B cell (primary cell): ENCODE data around the gene FCRL6. TPM values are rescaled to one million over a fixed set of nuclear protein-coding genes. Genes with fewer than 3 reads are reported as not detected.

Source experiments
- ATAC-seq: fragments of 200-7000 bp; cut with Tn5 transposase; one replicate; pipeline ENCODE4 v1.10.0; 2021; ENCODE audit warnings: low read depth, mild to moderate bottlenecking, moderate number of reproducible peaks, moderate library complexity
- CTCF ChIA-PET: fragments of 350-600 bp; sonication (Branson Sonifier 250); formaldehyde crosslinking; loops from one replicate; lab custom pipeline; 2021; ENCODE audit warnings: antibody characterized with exemption, inconsistent platforms; lab: Charles Lee
- POLR2A ChIA-PET: fragments of 350-600 bp; sonication (Branson Sonifier 250); formaldehyde crosslinking; loops from one replicate; lab custom pipeline; 2021; ENCODE audit warnings: antibody characterized with exemption; lab: Charles Lee
- DNase-seq: peaks from one replicate; pipeline ENCODE4 v3.0.0; 2013
- H2AFZ ChIP-seq: 2 replicates; pipeline ENCODE4 v1.6.1; 2012; ENCODE audit warnings: mild to moderate bottlenecking, low read depth, low read length; ENCODE audit not compliant: insufficient read depth, poor library complexity, severe bottlenecking
- H3K27ac ChIP-seq, 2 donors: 1 replicate in 1 of 2; 2 replicates in 1 of 2; pipeline ENCODE4 v1.5.1; 2012 to 2013; ENCODE audit warnings: low read length in 2 of 2, mild to moderate bottlenecking in 2 of 2, moderate library complexity in 1 of 2
- H3K27me3 ChIP-seq, 4 experiments: fragments of 200-600 bp in 1 of 4; sonication (generic) in 1 of 4; replicated peaks in 1 of 4; 1 replicate in 2 of 4; 2 replicates in 2 of 4; pipeline versions ENCODE4 v1.6.1 to v1.7.0; 2013 to 2016; ENCODE audit warnings: low read length in 3 of 4, mild to moderate bottlenecking in 2 of 4, mixed read lengths in 1 of 4, moderate library complexity in 1 of 4; ENCODE audit not compliant: insufficient read depth in 4 of 4, control insufficient read depth in 3 of 4; ENCODE audit errors: control extremely low read depth in 1 of 4
- H3K36me3 ChIP-seq, 2 experiments: replicated peaks in 1 of 2; 1 replicate in 1 of 2; 2 replicates in 1 of 2; pipeline versions ENCODE4 v1.6.1 to v1.7.1; 2013; ENCODE audit warnings: low read length in 1 of 2; ENCODE audit not compliant: insufficient read depth in 2 of 2, control insufficient read depth in 1 of 2; ENCODE audit errors: control extremely low read depth in 1 of 2, extremely low read depth in 1 of 2
- H3K4me1 ChIP-seq, 2 donors: fragments of 200-600 bp in 1 of 2; sonication (generic) in 1 of 2; 1 replicate in 1 of 2; 2 replicates in 1 of 2; pipeline versions ENCODE4 v1.5.1 to v1.6.1; 2013 to 2017; ENCODE audit warnings: low read length in 2 of 2; ENCODE audit not compliant: control insufficient read depth in 2 of 2, insufficient read depth in 2 of 2
- H3K4me2 ChIP-seq: replicated peaks from 2 replicates; pipeline ENCODE3; 2012; ENCODE audit warnings: mild to moderate bottlenecking, low read depth, low read length; ENCODE audit not compliant: poor library complexity, severe bottlenecking
- H3K4me3 ChIP-seq, 5 experiments: fragments of 200-600 bp in 1 of 5; sonication (generic) in 1 of 5; 1 replicate in 3 of 5; 2 replicates in 2 of 5; pipeline versions ENCODE4 v1.5.1 to v1.7.0; 2011 to 2016; ENCODE audit warnings: low read length in 4 of 5, mild to moderate bottlenecking in 4 of 5, low read depth in 2 of 5, control low read depth in 1 of 5, moderate library complexity in 1 of 5; ENCODE audit not compliant: insufficient read depth in 1 of 5; ENCODE audit errors: control extremely low read depth in 1 of 5, extremely low read depth in 1 of 5
- H3K79me2 ChIP-seq: fragments of 200-600 bp; sonication (generic); one replicate; pipeline ENCODE4 v1.6.0; 2016; ENCODE audit warnings: low read length; ENCODE audit not compliant: control insufficient read depth, insufficient read depth
- H3K9ac ChIP-seq: fragments of 200-600 bp; sonication (generic); 2 replicates; pipeline ENCODE4 v1.6.1; 2017; ENCODE audit warnings: mild to moderate bottlenecking, low read length, moderate library complexity
- H3K9me3 ChIP-seq, 3 donors: one replicate each; pipeline versions ENCODE4 v1.6.1 to v1.7.1; 2013; ENCODE audit warnings: low read length in 2 of 3; ENCODE audit not compliant: control insufficient read depth in 2 of 3, insufficient read depth in 1 of 3; ENCODE audit errors: control extremely low read depth in 1 of 3
- H4K20me1 ChIP-seq: 2 replicates; pipeline ENCODE4 v1.6.0; 2012; ENCODE audit warnings: mild to moderate bottlenecking, low read length; ENCODE audit not compliant: insufficient read depth, control insufficient read depth, poor library complexity, severe bottlenecking
- H3K27ac Mint-ChIP-seq: one replicate; pipeline ENCODE4 v1.8.0; 2021; ENCODE audit warnings: mixed read lengths
- H3K27me3 Mint-ChIP-seq: one replicate; pipeline ENCODE4 v1.8.0; 2021; ENCODE audit warnings: mixed read lengths
- H3K4me1 Mint-ChIP-seq: one replicate; pipeline ENCODE4 v1.8.0; 2021; ENCODE audit warnings: mixed read lengths
- H3K4me3 Mint-ChIP-seq: one replicate; pipeline ENCODE4 v1.8.0; 2021; ENCODE audit warnings: mixed read lengths
- H3K9me3 Mint-ChIP-seq: one replicate; pipeline ENCODE4 v1.8.0; 2022; ENCODE audit warnings: mixed read lengths; ENCODE audit not compliant: insufficient read depth
- CTCF ChIP-seq: fragments of 200-600 bp; IDR thresholded peaks from one replicate; pipeline ENCODE4 v1.8.0; 2022; ENCODE audit warnings: antibody characterized with exemption, mild to moderate bottlenecking
- EZH2 ChIP-seq: IDR thresholded peaks from 2 replicates; pipeline ENCODE4 v1.6.1; 2012; ENCODE audit warnings: borderline replicate concordance, low read depth, mild to moderate bottlenecking, moderate library complexity, low read length; ENCODE audit not compliant: insufficient read depth, poor library complexity, severe bottlenecking
- WGBS: methylation state at CpG from one replicate; pipeline ENCODE4 v1.1.5; 2013; ENCODE audit warnings: missing lambda C conversion rate; ENCODE audit not compliant: insufficient coverage; 5-methylcytosine and 5-hydroxymethylcytosine counted together
- intact Hi-C: fragments of 100-400 bp; cut with micrococcal nuclease; formaldehyde crosslinking; loops from one replicate; pipeline ENCODE4 v1.10.0; 2022
- polyA plus RNA-seq: library from polyadenylated mRNA; depleted of rRNA; stranded (reverse); fragments of >200 nt; gene quantifications from 2 replicates; pipeline ENCODE4 v1.2.3, GENCODE V29; 2012
- total RNA-seq, 2 donors: library from RNA; stranded (reverse); fragments of 120-200 nt in 1 of 2; gene quantifications; 1 replicate in 1 of 2; 2 replicates in 1 of 2; pipeline versions ENCODE4 v1.2.3 to v1.2.4, GENCODE V29; 2013 to 2022

FCRL6 gene
- total and polyA plus RNA-seq, 2 donors (not counting 1 experiment from before 2014, with no cell fraction given), result 0.81 TPM; not detected in 1

- WGBS, result no CpG with 5 or more reads among the region's 1 CpG
- intact Hi-C loops, result loop anchor here (5.0 kb wide), 1 partner anchor 86 kb away; no protein-coding TSS in a partner anchor
- Histone ChIP-seq H2AFZ (no peak overlapping the region), H4K20me1 (no peaks in the 10 kb centered on the region), H3K4me1 (peaks cover 5 to 13% of the 10 kb centered on the region in 2 donors), H3K27me3 (peaks cover 0 to 27% (median 4%) of the 10 kb centered on the region in 4 experiments), H3K4me3 (no peak overlapping the region), H3K9ac (no peak overlapping the region), H3K4me2 (no peak overlapping the region), H3K9me3 (no peaks in the 10 kb centered on the region), H3K27ac (no peak overlapping the region), H3K36me3 (no peaks in the 10 kb centered on the region), H3K79me2 (no peaks in the 10 kb centered on the region)
- Mint-ChIP-seq H3K27me3 (peaks cover 18% of the 10 kb centered on the region), H3K4me3 (no peak overlapping the region), H3K9me3 (no peaks in the 10 kb centered on the region), H3K27ac (no peak overlapping the region), H3K4me1 (peaks cover 12% of the 10 kb centered on the region)
- ChIA-PET POLR2A (no interaction called here), CTCF (interaction anchor here (0.8 to 1.8 kb wide), 8 partner anchors 9 to 52 kb away, joined by 3 to 5 read pairs (median 4); no protein-coding TSS in a partner anchor)
- DNase-seq (no peak), ATAC-seq (no peak)
- TF ChIP-seq CTCF (no peak), EZH2 (no peak)
Observed at GRCh38 chr1:159851407-159851806, 49.2 kb downstream of the FCRL6 start.

GRCh38 chr1:159853417-159854115 is 51.4 kb downstream of the FCRL6 start:
- Histone ChIP-seq H4K20me1 (no peaks in the 10 kb centered on the region), H3K9ac (no peak overlapping the region), H2AFZ (peak overlapping the region; percentile 81), H3K79me2 (no peaks in the 10 kb centered on the region), H3K4me3 (peak overlapping the region in 3 of 5 experiments; percentile 52 to 64 (median 59)), H3K4me1 (peaks cover 5 to 13% of the 10 kb centered on the region in 2 donors), H3K4me2 (peak overlapping the region; percentile 92), H3K27ac (no peak overlapping the region), H3K36me3 (no peaks in the 10 kb centered on the region), H3K9me3 (no peaks in the 10 kb centered on the region), H3K27me3 (peaks cover 0 to 27% (median 4%) of the 10 kb centered on the region in 4 experiments)
- DNase-seq (no peak), ATAC-seq (no peak)
- WGBS, result 7% methylated on average over 3 of the region's 6 CpGs
- Mint-ChIP-seq H3K4me3 (peak overlapping the region; percentile 70), H3K9me3 (no peaks in the 10 kb centered on the region), H3K27ac (peak overlapping the region; percentile 27), H3K4me1 (peaks cover 12% of the 10 kb centered on the region), H3K27me3 (peaks cover 6% of the 10 kb centered on the region)
- ChIA-PET POLR2A (interaction anchor here (0.8 to 1.1 kb wide), 3 partner anchors 68 to 71 kb away, joined by 3 read pairs; partner anchors contain the start of gene TAGLN2), CTCF (interaction anchor here (1.1 to 1.5 kb wide), 5 partner anchors 36 to 154 kb away, joined by 3 to 4 read pairs (median 3); no protein-coding TSS in a partner anchor)
- intact Hi-C loops, result loop anchor here (1.0 to 5.0 kb wide), 3 partner anchors 37 to 153 kb away; no protein-coding TSS in a partner anchor
- TF ChIP-seq CTCF (no peak), EZH2 (no peak)
